GM10266 (cell line): ENCODE results near the gene ANKRD42.

Experiments used
- DNase-seq: peaks from one replicate; pipeline ENCODE4 v3.0.0; 2012; ENCODE audit errors: extremely low spot score
- TF ChIP-seq, protein P1 (sequence below): IDR thresholded peaks from 2 replicates; pipeline ENCODE4 v1.5.1; 2012; ENCODE audit warnings: mild to moderate bottlenecking, low read depth; ENCODE audit not compliant: control insufficient read depth, insufficient read depth; ENCODE audit errors: missing control alignments

Gene ANKRD42

DNA sequence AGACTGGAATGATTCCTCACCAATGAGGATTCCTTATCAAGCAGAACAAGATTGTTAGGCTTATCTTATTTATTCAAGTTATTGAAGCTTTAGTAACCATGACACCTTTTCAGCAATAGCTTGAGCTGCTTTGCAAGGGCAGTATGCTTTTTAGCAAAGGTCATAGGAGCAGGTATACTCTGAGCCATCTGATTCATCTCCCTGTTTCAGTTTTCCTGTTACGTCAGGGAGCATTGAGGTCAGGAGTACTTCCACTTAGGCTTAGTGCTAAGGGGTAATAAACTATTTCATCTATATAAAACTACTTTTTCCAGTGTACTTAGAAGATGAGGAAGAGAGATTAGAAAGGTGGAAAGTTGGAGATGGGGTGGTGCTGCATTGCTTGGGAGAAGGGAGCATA is 17.7 kb upstream of the ANKRD42 start:
- DNase-seq: no peak
- TF ChIP-seq, protein P1, sequence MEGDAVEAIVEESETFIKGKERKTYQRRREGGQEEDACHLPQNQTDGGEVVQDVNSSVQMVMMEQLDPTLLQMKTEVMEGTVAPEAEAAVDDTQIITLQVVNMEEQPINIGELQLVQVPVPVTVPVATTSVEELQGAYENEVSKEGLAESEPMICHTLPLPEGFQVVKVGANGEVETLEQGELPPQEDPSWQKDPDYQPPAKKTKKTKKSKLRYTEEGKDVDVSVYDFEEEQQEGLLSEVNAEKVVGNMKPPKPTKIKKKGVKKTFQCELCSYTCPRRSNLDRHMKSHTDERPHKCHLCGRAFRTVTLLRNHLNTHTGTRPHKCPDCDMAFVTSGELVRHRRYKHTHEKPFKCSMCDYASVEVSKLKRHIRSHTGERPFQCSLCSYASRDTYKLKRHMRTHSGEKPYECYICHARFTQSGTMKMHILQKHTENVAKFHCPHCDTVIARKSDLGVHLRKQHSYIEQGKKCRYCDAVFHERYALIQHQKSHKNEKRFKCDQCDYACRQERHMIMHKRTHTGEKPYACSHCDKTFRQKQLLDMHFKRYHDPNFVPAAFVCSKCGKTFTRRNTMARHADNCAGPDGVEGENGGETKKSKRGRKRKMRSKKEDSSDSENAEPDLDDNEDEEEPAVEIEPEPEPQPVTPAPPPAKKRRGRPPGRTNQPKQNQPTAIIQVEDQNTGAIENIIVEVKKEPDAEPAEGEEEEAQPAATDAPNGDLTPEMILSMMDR: no peak

GRCh38 chr11:83181815-83182214 is 11.7 kb upstream of the ANKRD42 start:
- TF ChIP-seq, protein P1: no peak
- no peak for DNase-seq

DNA sequence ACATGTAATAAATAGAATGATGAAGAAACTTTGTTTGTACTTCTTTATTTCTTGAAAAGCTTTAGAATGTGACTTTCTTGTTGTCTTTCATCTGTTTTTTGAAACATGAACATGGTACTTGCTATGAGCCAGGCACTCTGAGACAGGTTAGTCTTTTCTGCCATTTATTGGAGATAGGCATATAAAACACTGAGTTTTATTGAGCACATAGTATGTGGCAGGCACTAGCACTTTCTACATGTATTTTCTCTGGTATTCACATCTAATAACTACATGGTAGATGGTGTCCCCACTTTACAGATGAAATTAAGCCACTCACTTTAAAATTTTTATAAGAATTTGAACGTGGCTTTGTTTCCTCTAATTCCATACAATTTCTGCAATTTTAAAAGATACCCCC is 7.7 kb upstream of the ANKRD42 start:
- TF ChIP-seq, protein P1: no peak
- no peak for DNase-seq

DNA sequence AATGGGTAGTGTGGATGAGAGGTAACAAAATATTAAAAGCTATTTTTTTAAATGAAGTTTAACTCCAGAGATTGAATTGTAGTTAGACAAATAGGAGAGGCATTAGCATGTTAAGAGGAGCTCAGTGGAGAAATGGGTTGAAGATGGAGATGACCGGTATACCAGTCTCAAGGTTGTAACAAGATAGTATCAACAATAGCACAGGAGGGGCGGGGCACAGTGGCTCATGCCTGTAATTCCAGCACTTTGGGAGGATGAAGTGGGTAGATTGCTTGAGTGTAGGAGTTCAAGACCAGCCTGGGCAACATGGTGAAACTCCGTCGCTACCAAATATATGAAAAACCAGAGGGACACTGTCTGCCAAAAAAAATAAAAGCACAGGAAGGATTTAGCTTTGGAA is 6.0 kb upstream of the ANKRD42 start:
- TF ChIP-seq, protein P1: no peak
- no peak for DNase-seq

DNA sequence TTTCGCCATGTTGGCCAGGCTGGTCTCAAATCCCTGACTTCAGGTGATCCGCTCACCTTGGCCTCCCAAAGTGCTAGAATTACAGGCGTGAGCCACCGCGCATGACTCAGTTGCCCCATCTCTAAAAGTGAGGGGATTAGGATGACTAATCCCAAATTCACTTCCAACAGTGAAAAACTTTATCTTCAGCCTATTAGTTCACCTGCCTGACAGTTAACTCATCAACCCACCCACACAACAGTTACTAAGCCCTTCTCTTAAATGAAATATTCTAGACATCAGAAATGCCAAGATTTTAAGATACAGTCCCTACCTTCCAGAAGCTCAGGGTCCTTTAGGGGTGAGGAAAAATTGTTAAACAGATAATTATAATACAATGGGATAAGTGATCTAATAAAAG is 2.0 kb upstream of the ANKRD42 start:
- TF ChIP-seq, protein P1: no peak
- DNase-seq: no peak

DNA sequence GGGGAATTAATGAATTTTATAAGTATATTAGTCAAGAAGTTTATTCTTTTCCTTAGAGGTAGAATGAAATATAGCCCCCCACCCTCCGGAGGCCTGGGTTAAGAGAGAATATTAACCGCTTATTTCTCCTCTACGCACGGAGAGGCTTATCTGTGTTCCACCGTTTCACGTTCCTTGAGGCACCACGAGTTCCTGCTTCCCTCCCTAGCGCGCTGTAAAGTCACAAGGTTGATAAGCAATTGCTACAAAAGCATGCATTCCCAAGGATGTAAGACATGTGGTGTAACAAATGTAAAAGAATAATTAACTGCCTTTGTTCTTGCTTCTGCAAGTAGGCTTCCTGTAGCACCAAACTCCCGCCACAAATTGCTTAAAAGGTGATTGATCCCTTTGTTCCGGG is 1.5 kb upstream of the ANKRD42 start:
- no peak for DNase-seq
- TF ChIP-seq, protein P1: no peak

GRCh38 chr11:83192606-83193245 is 786 bp upstream of the ANKRD42 start:
- TF ChIP-seq, protein P1: no peak
- DNase-seq: no peak
